KMS-11 (cell line): Measurements from ENCODE around the gene CCL25.

Experiments
- H2AFZ ChIP-seq: fragments of 200-600 bp; sonication (generic); 2 replicates; pipeline ENCODE4 v1.6.1; 2016; ENCODE audit warnings: antibody characterized with exemption, mixed run types, low read depth
- H3K27ac ChIP-seq: fragments of 200-600 bp; sonication (generic); 2 replicates; pipeline ENCODE4 v1.6.1; 2016; ENCODE audit warnings: mild to moderate bottlenecking, mixed run types
- H3K27me3 ChIP-seq: fragments of 200-600 bp; sonication (generic); 2 replicates; pipeline ENCODE4 v1.6.1; 2017; ENCODE audit warnings: mild to moderate bottlenecking, low read depth, mixed run types, moderate library complexity; ENCODE audit not compliant: insufficient read depth
- H3K36me3 ChIP-seq: fragments of 200-600 bp; sonication (generic); 2 replicates; pipeline ENCODE4 v1.6.1; 2017; ENCODE audit warnings: mild to moderate bottlenecking, mixed run types; ENCODE audit not compliant: insufficient read depth
- H3K4me1 ChIP-seq: fragments of 200-600 bp; sonication (generic); 2 replicates; pipeline ENCODE4 v1.6.1; 2016; ENCODE audit warnings: mild to moderate bottlenecking, low read depth, mixed run types; ENCODE audit not compliant: poor library complexity, severe bottlenecking
- H3K4me2 ChIP-seq: fragments of 200-600 bp; sonication (generic); 2 replicates; pipeline ENCODE4 v1.7.0; 2016; ENCODE audit warnings: mild to moderate bottlenecking, mixed run types
- H3K4me3 ChIP-seq: fragments of 200-600 bp; sonication (generic); IDR thresholded peaks from 2 replicates; pipeline ENCODE4 v1.6.1; 2017; ENCODE audit warnings: low read depth, low read length, mixed read lengths; ENCODE audit not compliant: insufficient read depth
- H3K79me2 ChIP-seq: fragments of 200-600 bp; sonication (generic); 2 replicates; pipeline ENCODE4 v1.6.1; 2016; ENCODE audit warnings: low read depth, mixed run types; ENCODE audit not compliant: insufficient read depth
- H3K9ac ChIP-seq: fragments of 200-600 bp; sonication (generic); 2 replicates; pipeline ENCODE4 v1.6.1; 2016; ENCODE audit warnings: mild to moderate bottlenecking, mixed run types
- H4K20me1 ChIP-seq: fragments of 200-600 bp; sonication (generic); 2 replicates; pipeline ENCODE4 v1.6.1; 2016; ENCODE audit warnings: mild to moderate bottlenecking, mixed run types; ENCODE audit not compliant: insufficient read depth
- TF ChIP-seq, protein P1 (sequence below): fragments of 200-600 bp; sonication (generic); conservative IDR thresholded peaks from 2 replicates; pipeline ENCODE4 v1.6.1; 2017; ENCODE audit warnings: low read depth, mild to moderate bottlenecking, antibody characterized with exemption, low read length, moderate library complexity, mixed read lengths

The CCL25 gene

DNA sequence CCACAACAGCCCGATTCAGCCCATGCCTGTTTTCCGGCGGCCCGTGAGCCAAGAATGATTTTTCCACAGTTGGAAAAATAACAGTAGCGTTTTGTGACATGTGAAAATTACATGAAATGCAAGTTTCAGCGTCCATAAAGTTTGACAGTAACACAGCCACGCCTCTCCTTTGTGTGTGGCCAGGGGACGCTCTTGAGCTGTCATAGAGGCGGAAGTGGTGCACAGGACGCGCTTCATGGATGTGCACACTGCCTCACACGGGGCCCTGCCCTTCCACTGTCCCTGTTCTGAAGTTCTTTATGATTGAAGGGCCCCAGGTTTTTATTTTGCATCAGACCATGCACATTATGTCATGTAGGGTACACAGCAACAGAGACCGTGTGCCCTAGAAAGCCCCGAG, 34.8 kb upstream of the CCL25 start:
- no peak overlapping the region for H3K27ac ChIP-seq
- no peaks in the 10 kb centered on the region for H4K20me1 ChIP-seq
- no peaks in the 10 kb centered on the region for H3K4me1 ChIP-seq
- no peaks in the 10 kb centered on the region for H3K36me3 ChIP-seq
- no peaks in the 10 kb centered on the region for H3K27me3 ChIP-seq
- H3K9ac ChIP-seq = no peak overlapping the region
- H3K4me3 ChIP-seq = no peak overlapping the region
- TF ChIP-seq, protein P1, sequence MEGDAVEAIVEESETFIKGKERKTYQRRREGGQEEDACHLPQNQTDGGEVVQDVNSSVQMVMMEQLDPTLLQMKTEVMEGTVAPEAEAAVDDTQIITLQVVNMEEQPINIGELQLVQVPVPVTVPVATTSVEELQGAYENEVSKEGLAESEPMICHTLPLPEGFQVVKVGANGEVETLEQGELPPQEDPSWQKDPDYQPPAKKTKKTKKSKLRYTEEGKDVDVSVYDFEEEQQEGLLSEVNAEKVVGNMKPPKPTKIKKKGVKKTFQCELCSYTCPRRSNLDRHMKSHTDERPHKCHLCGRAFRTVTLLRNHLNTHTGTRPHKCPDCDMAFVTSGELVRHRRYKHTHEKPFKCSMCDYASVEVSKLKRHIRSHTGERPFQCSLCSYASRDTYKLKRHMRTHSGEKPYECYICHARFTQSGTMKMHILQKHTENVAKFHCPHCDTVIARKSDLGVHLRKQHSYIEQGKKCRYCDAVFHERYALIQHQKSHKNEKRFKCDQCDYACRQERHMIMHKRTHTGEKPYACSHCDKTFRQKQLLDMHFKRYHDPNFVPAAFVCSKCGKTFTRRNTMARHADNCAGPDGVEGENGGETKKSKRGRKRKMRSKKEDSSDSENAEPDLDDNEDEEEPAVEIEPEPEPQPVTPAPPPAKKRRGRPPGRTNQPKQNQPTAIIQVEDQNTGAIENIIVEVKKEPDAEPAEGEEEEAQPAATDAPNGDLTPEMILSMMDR = no peak
- no peak overlapping the region for H3K4me2 ChIP-seq
- no peak overlapping the region for H2AFZ ChIP-seq
- no peaks in the 10 kb centered on the region for H3K79me2 ChIP-seq

DNA sequence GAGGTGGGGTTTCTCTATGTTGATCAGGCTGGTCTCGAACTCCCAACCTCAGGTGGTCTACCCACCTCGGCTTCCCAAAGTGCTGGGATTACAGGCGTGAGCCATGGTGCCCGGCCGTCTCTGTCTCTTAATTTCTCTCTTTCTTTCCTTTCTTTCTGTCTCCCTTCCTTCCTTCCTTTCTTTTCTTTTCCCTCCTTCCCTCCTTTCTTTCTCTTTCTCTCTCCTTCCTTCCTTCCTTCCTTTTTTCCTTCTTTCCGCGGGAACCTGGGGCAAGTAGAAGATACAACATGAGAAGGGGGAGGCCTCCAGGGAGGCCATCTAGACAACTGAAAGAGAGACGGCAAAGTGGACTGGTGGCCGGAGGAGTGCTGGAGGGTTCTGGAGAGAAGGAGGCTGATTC, 31.9 kb upstream of the CCL25 start:
- no peak overlapping the region for H3K4me2 ChIP-seq

GRCh38 chr19:8021374-8021773, 31.2 kb upstream of the CCL25 start:
- TF ChIP-seq, protein P1 = no peak
- Histone ChIP-seq H3K27ac (no peak overlapping the region), H3K9ac (no peak overlapping the region), H3K4me3 (no peak overlapping the region), H3K4me2 (no peak overlapping the region), H3K36me3 (no peaks in the 10 kb centered on the region), H3K79me2 (no peaks in the 10 kb centered on the region), H3K4me1 (no peaks in the 10 kb centered on the region), H4K20me1 (no peaks in the 10 kb centered on the region), H3K27me3 (no peaks in the 10 kb centered on the region), H2AFZ (no peak overlapping the region)

More for the DNA sequence above, 31.9 kb upstream of the CCL25 start:
- Histone ChIP-seq H3K4me3 (no peak overlapping the region), H3K4me1 (no peaks in the 10 kb centered on the region), H4K20me1 (no peaks in the 10 kb centered on the region), H3K9ac (no peak overlapping the region), H2AFZ (no peak overlapping the region), H3K27me3 (no peaks in the 10 kb centered on the region), H3K36me3 (no peaks in the 10 kb centered on the region), H3K27ac (no peak overlapping the region), H3K79me2 (no peaks in the 10 kb centered on the region)
- TF ChIP-seq, protein P1 = no peak

GRCh38 chr19:8022275-8022674, 30.3 kb upstream of the CCL25 start:
- Histone ChIP-seq H3K4me1 (no peaks in the 10 kb centered on the region), H3K27me3 (no peaks in the 10 kb centered on the region), H2AFZ (no peak overlapping the region), H3K79me2 (no peaks in the 10 kb centered on the region), H3K36me3 (no peaks in the 10 kb centered on the region), H3K4me3 (no peak overlapping the region), H3K9ac (no peak overlapping the region), H3K4me2 (no peak overlapping the region), H3K27ac (no peak overlapping the region), H4K20me1 (no peaks in the 10 kb centered on the region)
- TF ChIP-seq, protein P1 = no peak
